ENCODE measurements around the gene BEAN1.

- peak in 1 of 11 experiments; percentile 5 for TF ChIP-seq CTCF (IDR thresholded peaks at IDR 0.05 in 8 of 11, conservative IDR thresholded peaks at IDR 0.05 in 3 of 11)
- TF ChIP-seq POLR2AphosphoS5 (IDR thresholded peaks at IDR 0.05) = peak in 2 of 3 donors; percentile 10 to 81
- no peak for TF ChIP-seq POLR2A (IDR thresholded peaks at IDR 0.05)
Observed at GRCh38 chr16:66523861-66524354, 96.8 kb downstream of the BEAN1 start.

Data from spleen (tissue), 7 donors.